Bronchial epithelial cell (primary cell): Measurements from ENCODE around the gene PRDM15. TPM values are rescaled to one million over a fixed set of nuclear protein-coding genes. Genes with fewer than 3 reads are reported as not detected.
A peak's percentile ranks its signal among the peaks of the same experiment; 100 is the strongest.

Experiments used
- DNase-seq: peaks from one replicate; pipeline ENCODE4 v3.0.0-alpha.2; 2010; ENCODE audit warnings: low read depth
- FAIRE-seq: peaks from 2 replicates; lab custom pipeline; 2011; peaks lifted over from hg19 to GRCh38; lab: Jason Lieb, UNC
- H3K27me3 ChIP-seq: 2 replicates; pipeline ENCODE4 v1.5.1; 2011; ENCODE audit warnings: low read length; ENCODE audit not compliant: control insufficient read depth, insufficient read depth
- H3K36me3 ChIP-seq: 2 replicates; pipeline ENCODE4 v1.5.1; 2011; ENCODE audit warnings: low read length; ENCODE audit not compliant: control insufficient read depth, insufficient read depth
- H3K4me3 ChIP-seq: 2 replicates; pipeline ENCODE4 v1.5.1; 2011; ENCODE audit warnings: mild to moderate bottlenecking, low read depth, low read length, control low read depth
- total RNA-seq: library from RNA; depleted of rRNA; stranded (reverse); fragments of >200 nt; gene quantifications from 2 replicates; pipeline ENCODE4 v1.2.1, GENCODE V29; 2014
- TF ChIP-seq, protein P1 (sequence below): IDR thresholded peaks from 2 replicates; pipeline ENCODE4 v1.5.1; 2011; ENCODE audit warnings: mild to moderate bottlenecking, moderate library complexity, low read length, control low read depth, inconsistent platforms; ENCODE audit not compliant: insufficient read depth, severe bottlenecking

PRDM15 gene
- total RNA-seq, 1 donor from 2014 or later = 6.1 TPM

DNA sequence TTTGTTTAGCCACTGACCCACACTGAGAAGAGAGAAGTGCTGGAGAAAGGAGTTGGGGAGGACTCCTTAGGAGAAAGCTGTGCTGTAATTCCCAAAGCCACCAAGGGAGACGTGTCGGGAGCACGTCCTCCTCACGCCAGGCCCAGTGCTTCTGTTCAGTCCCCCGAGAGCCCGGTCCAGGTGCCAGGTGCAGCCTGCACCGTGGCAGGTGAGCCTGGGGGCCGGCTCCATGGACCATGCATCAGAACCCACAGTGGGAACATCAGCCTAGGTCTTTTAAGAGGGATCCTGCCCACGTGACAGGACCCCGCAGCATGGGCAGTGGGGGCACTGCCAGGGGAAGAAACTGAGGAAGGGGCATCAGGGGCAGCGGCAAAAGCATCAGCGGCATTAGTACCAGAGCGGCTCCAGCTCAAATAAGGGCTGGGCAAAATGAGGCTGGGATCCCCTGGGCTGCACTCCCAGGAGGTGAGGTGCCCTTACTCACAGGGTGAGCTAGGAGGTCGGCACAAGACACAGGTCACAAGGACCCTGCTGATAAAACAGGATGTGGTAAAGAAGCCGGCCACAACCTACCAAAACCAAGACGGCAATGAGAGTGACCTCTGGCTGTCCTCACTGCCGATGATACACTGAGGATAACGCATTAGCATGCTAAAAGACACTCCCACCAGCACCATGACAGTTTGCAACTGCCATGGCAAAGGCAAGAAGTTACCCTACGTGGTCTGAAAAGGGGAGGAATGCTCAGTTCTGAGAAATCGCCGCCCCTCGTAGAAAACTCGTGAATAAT, 24.6 kb upstream of the PRDM15 start:
- FAIRE-seq (no peak), DNase-seq (no peak)
- TF ChIP-seq, protein P1, sequence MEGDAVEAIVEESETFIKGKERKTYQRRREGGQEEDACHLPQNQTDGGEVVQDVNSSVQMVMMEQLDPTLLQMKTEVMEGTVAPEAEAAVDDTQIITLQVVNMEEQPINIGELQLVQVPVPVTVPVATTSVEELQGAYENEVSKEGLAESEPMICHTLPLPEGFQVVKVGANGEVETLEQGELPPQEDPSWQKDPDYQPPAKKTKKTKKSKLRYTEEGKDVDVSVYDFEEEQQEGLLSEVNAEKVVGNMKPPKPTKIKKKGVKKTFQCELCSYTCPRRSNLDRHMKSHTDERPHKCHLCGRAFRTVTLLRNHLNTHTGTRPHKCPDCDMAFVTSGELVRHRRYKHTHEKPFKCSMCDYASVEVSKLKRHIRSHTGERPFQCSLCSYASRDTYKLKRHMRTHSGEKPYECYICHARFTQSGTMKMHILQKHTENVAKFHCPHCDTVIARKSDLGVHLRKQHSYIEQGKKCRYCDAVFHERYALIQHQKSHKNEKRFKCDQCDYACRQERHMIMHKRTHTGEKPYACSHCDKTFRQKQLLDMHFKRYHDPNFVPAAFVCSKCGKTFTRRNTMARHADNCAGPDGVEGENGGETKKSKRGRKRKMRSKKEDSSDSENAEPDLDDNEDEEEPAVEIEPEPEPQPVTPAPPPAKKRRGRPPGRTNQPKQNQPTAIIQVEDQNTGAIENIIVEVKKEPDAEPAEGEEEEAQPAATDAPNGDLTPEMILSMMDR = no peak
- H3K27me3 ChIP-seq = no peaks in the 10 kb centered on the region
- peaks cover 1% of the 10 kb centered on the region for H3K36me3 ChIP-seq
- no peak overlapping the region for H3K4me3 ChIP-seq

DNA sequence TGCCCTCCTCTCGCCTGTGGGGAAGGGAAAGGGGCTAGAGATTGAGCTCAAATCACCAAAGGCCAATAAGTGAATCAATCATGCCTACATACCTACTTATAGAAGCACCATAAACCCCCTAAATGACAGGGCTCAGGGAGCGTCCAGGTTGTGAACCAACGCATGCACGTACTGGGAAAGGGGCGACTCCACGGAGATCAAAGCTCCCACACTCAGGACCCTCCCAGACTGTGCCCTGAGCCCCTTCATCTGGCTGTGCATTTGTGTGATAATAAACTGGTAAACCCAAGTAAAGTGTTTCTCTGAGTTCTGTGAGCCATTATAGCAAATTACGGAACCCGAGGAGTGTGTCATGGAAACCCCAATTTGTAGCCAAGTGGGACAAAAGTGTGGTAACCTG, 23.8 kb upstream of the PRDM15 start:
- peaks cover 1% of the 10 kb centered on the region for H3K36me3 ChIP-seq
- no peaks in the 10 kb centered on the region for H3K27me3 ChIP-seq
- DNase-seq (no peak), FAIRE-seq (no peak)
- TF ChIP-seq, protein P1 = no peak
- no peak overlapping the region for H3K4me3 ChIP-seq

DNA sequence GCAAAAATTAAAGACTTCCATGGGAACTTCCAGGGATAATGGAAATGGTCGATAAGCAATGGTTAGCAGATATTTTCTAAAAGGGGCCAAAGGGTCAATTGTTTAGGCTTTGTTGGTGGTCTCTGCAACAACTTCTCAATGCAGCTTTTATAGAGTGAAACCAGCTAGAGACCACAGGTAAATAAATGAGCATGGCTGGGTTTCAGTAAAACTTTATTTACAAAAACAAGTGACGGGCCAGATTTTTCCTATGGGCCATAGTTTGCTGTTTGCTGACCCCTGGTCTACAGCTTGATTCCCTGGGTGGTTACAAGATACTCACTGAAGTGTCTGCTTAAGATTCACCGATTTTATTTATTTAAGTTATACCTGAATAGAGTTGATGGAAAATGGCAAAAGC, 22.6 kb upstream of the PRDM15 start:
- peaks cover 1% of the 10 kb centered on the region for H3K36me3 ChIP-seq
- H3K27me3 ChIP-seq = no peaks in the 10 kb centered on the region
- DNase-seq (no peak), FAIRE-seq (no peak)
- H3K4me3 ChIP-seq = no peak overlapping the region
- TF ChIP-seq, protein P1 = no peak

DNA sequence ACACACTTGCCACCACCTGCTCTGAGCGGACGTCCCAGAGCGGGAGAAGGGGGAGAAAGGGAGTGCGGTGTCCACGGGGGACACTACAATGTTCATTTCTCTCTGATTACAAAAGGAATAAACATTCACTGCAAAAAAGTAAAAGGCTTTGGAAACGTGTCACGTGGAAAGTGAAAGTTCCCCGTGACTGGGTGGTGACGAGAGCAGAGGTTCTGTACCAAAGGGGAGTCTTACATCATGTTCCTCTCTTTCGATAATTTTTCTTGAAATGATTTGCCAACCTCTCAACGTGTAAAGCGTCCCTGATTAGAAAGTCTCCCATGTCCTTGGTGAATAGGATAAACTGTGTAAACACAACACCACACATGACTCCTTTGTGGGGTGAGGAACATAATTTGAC, 22.0 kb upstream of the PRDM15 start:
- DNase-seq (no peak), FAIRE-seq (no peak)
- H3K36me3 ChIP-seq = peaks cover 1% of the 10 kb centered on the region
- no peaks in the 10 kb centered on the region for H3K27me3 ChIP-seq
- TF ChIP-seq, protein P1 = no peak
- no peak overlapping the region for H3K4me3 ChIP-seq

DNA sequence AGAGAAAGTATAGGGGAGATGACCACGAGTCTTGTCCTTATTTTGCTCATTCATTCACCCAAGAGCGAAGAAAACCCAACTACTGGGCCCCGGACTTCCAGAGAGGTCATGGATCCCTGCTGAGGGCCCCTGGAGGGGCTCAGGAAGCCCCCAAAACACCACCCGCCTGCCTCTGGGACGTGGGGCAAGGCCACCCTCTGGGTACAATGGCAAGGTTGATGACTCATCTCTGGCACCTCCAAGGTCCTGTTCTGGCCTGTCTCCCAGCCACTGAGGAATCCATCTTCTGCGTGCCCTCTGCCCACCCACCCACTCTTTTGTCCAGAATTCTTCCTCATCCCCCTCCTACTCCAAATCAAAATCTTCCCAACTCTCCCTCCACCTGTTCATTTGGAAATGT, 21.3 kb upstream of the PRDM15 start:
- Histone ChIP-seq H3K4me3 (no peak overlapping the region), H3K27me3 (no peaks in the 10 kb centered on the region), H3K36me3 (no peaks in the 10 kb centered on the region)
- TF ChIP-seq, protein P1 = no peak
- DNase-seq = peak; percentile 20
- no peak for FAIRE-seq
